Measurements from ENCODE around the gene KCTD1.

GRCh38 chr18:26548415-26549262 lies at the start of gene KCTD1:
- TF ChIP-seq YY1 (IDR thresholded peaks at IDR 0.05; ENCODE audit: insufficient read depth, insufficient read length) (no peak), ZNF274 (IDR thresholded peaks at IDR 0.05; ENCODE audit: low read depth, low read length) (no peak)
